GM12891 (cell line): ENCODE results near the gene CTNNA1.
"Not testable (repeated sequence)": the region's sequence is repeated elsewhere in the genome, so short reads cannot be mapped to it uniquely, and the experiment has no call there.

Experiments used
- DNase-seq: peaks from one replicate; pipeline ENCODE4 v3.0.0; 2011; ENCODE audit warnings: low spot score; ENCODE audit not compliant: insufficient read length
- FAIRE-seq: peaks from 2 replicates; lab custom pipeline; 2011; peaks lifted over from hg19 to GRCh38; lab: Jason Lieb, UNC
- PAX5 ChIP-seq: IDR thresholded peaks from 2 replicates; pipeline ENCODE4 v1.6.1; 2011; ENCODE audit warnings: low read length, moderate library complexity, mild to moderate bottlenecking; ENCODE audit not compliant: insufficient read depth, severe bottlenecking
- POLR2A ChIP-seq: IDR thresholded peaks from 2 replicates; pipeline ENCODE4 v1.6.1; 2011; ENCODE audit warnings: low read depth, low read length, control low read depth
- POLR2AphosphoS5 ChIP-seq: IDR thresholded peaks from 2 replicates; pipeline ENCODE4 v1.6.1; 2011; ENCODE audit warnings: low read depth, low read length, control low read depth
- POU2F2 ChIP-seq: IDR thresholded peaks from 2 replicates; pipeline ENCODE4 v1.6.1; 2011; ENCODE audit warnings: low read depth, mild to moderate bottlenecking, control low read depth, low read length, moderate library complexity
- SPI1 ChIP-seq: IDR thresholded peaks from 2 replicates; pipeline ENCODE4 v1.6.1; 2011; ENCODE audit warnings: low read depth, low read length, control low read depth
- TAF1 ChIP-seq: IDR thresholded peaks from 2 replicates; pipeline ENCODE4 v1.6.1; 2011; ENCODE audit warnings: low read depth, low read length, control low read depth

Gene CTNNA1

GRCh38 chr5:138736293-138736692, 16.9 kb upstream of the CTNNA1 start:
- FAIRE-seq, result no peak
- TF ChIP-seq POLR2AphosphoS5, result no peak
- TF ChIP-seq TAF1, result no peak
- TF ChIP-seq POU2F2, result no peak
- DNase-seq, result no peak

- DNase-seq, result no peak
- TF ChIP-seq TAF1 (no peak), SPI1 (no peak), POU2F2 (no peak), POLR2A (no peak), POLR2AphosphoS5 (no peak)
- no peak for FAIRE-seq
Observed at GRCh38 chr5:138737494-138738265, 15.5 kb upstream of the CTNNA1 start.

- TF ChIP-seq TAF1 (no peak), POLR2A (no peak), PAX5 (no peak), SPI1 (no peak), POU2F2 (no peak), POLR2AphosphoS5 (no peak)
- FAIRE-seq, result no peak
- DNase-seq, result no peak
Observed at GRCh38 chr5:138738399-138738798, 14.8 kb upstream of the CTNNA1 start.

- FAIRE-seq (no peak), DNase-seq (no peak)
- TF ChIP-seq PAX5 (no peak), POU2F2 (no peak), SPI1 (no peak), POLR2AphosphoS5 (no peak), POLR2A (no peak), TAF1 (no peak)
Observed at GRCh38 chr5:138739938-138740337, 13.3 kb upstream of the CTNNA1 start.

- FAIRE-seq (no peak), DNase-seq (no peak)
- TF ChIP-seq SPI1, result no peak
- TF ChIP-seq POLR2AphosphoS5, result no peak
- TF ChIP-seq TAF1, result no peak
- TF ChIP-seq POU2F2, result no peak
- no peak for TF ChIP-seq PAX5
- TF ChIP-seq POLR2A, result no peak
Observed at GRCh38 chr5:138743484-138743883, 9.7 kb upstream of the CTNNA1 start.

- DNase-seq, result no peak
- no peak for TF ChIP-seq POLR2A
- TF ChIP-seq PAX5, result no peak
- no peak for TF ChIP-seq POLR2AphosphoS5
- TF ChIP-seq SPI1, result no peak
- TF ChIP-seq POU2F2, result no peak
- no peak for TF ChIP-seq TAF1
- FAIRE-seq, result no peak
Observed at GRCh38 chr5:138745268-138745667, 8.0 kb upstream of the CTNNA1 start.

- TF ChIP-seq POLR2AphosphoS5 (no peak), SPI1 (no peak), POU2F2 (no peak), TAF1 (no peak), PAX5 (no peak), POLR2A (no peak)
- DNase-seq (no peak), FAIRE-seq (no peak)
Observed at GRCh38 chr5:138748630-138749081, 4.6 kb upstream of the CTNNA1 start.

- not testable (repeated sequence) for FAIRE-seq, DNase-seq
Observed at GRCh38 chr5:138751344-138751743, 1.9 kb upstream of the CTNNA1 start.

GRCh38 chr5:138752341-138752950, 779 bp upstream of the CTNNA1 start:
- no peak for DNase-seq
- no peak for FAIRE-seq
- TF ChIP-seq TAF1 (no peak), POU2F2 (no peak), POLR2AphosphoS5 (no peak), PAX5 (no peak), SPI1 (no peak), POLR2A (no peak)
